Measurements from ENCODE around the gene HMGA1.
"Not testable (repeated sequence)": the region's sequence is repeated elsewhere in the genome, so short reads cannot be mapped to it uniquely, and the experiment has no call there.

HMGA1 gene

GRCh38 chr6:34260576-34261267, 24.0 kb downstream of the HMGA1 start:
- DNase-seq (ENCODE audit: low read depth in 2 of 2): no peak

DNA sequence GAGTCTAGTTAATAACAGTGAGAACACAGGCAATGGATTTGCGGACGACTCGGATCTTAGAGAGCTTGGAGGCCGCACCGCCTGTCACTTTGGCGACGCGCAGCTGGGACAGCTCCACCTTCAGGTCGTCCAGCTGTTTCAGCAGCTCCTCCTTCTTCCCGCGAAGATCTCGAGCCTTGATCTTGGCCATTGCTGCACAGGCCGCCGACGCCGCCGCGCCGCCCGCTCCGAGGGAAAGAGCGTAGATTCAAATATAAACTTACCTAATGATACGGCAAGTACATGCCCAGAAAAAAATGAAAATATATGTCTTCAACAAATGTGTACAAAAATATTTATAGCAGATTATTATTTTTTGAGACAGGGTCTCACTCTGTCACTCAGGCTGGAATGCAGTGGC, 26.8 kb downstream of the HMGA1 start:
- not testable (repeated sequence) for DNase-seq (ENCODE audit: low read depth in 2 of 2)

GRCh38 chr6:34267746-34268145, 31.1 kb downstream of the HMGA1 start:
- no peak for DNase-seq (ENCODE audit: low read depth in 2 of 2)

GRCh38 chr6:34269132-34269531, 32.5 kb downstream of the HMGA1 start:
- DNase-seq (ENCODE audit: low read depth in 2 of 2): not testable (repeated sequence)

DNA sequence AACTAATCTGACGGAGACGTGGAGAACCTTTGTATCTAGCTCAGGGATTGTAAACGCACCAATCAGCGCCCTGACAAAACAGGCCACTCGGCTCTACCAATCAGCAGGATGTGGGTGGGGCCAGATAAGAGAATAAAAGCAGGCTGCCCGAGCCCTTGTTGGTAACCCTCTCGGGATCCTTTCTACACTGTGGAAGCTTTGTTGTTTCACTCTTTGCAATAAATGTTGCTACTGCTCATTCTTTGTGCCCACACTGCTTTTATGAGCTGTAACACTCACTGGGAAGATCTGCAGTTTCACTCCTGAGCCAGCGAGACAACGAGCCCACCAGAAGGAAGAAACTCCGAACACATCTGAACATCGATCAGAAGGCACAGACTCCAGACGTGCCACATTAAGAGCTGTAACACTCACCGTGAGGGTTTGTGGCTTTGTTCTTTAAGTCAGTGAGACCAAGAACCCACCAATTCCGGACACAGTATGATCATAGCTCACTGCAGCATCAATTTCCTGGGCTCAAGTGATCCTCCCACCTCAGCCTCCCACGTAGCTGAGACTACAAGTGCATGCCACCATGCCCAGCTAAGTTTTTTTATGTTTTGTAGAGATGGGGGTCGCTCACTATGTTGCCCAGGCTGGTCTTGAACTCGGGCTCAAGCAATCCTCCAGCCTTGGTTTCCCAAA, 33.1 kb downstream of the HMGA1 start:
- DNase-seq (ENCODE audit: low read depth in 2 of 2): not testable (repeated sequence)

GRCh38 chr6:34272013-34272926, 35.6 kb downstream of the HMGA1 start:
- DNase-seq (ENCODE audit: low read depth in 2 of 2): no peak

DNA sequence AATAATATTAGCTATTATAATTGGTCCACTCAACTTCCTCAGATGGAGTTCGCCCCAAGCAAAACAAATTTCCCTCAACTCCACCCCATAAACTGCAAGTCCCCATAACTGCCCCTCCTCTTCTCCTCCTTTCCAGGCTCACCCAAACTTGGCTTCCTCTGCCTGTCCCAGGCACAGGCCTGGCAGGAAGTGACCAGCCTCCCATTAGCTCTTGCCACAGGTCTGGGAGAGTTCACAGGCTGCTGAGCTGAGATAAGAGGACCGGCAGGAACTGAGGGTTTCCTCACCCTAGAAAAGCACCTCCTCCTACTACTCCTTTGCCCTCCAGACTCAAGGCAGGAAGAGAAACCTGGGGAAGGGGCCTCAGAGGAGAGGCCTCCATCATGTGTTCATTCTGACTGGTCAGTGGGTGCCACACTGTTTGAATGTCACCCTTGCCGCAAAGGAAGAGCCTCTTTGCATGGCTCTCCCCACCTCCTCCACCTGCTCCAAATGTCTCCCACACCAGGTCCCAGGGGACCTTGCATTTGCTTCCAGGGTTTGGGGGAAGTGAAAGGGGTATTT, 36.7 kb downstream of the HMGA1 start:
- no peak for DNase-seq (ENCODE audit: low read depth in 2 of 2)

DNA sequence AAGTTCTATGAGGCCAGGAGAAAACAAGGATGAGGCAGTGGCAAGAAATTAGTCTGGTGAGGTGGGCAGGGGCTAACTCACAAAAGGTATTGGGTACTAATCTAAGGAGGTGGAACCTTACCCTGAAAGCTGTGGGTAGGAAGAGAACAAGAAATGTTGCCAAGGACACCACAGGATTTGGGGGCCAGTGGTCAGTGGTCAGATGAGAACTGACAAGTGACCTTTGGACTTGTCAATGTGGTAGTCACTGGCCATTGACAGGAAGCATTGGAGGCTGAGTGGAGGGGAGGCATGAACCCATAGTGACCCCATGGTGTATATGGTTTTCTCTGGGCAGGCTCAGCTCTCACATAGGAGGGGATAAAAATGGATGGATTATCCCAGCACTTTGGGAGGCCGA, 37.5 kb downstream of the HMGA1 start:
- no peak for DNase-seq (ENCODE audit: low read depth in 2 of 2)

GRCh38 chr6:34275128-34275804, 38.6 kb downstream of the HMGA1 start:
- DNase-seq (ENCODE audit: low read depth in 2 of 2): no peak

- no peak for DNase-seq (ENCODE audit: low read depth in 2 of 2)
Measured at GRCh38 chr6:34276191-34276590, 39.5 kb downstream of the HMGA1 start.

DNA sequence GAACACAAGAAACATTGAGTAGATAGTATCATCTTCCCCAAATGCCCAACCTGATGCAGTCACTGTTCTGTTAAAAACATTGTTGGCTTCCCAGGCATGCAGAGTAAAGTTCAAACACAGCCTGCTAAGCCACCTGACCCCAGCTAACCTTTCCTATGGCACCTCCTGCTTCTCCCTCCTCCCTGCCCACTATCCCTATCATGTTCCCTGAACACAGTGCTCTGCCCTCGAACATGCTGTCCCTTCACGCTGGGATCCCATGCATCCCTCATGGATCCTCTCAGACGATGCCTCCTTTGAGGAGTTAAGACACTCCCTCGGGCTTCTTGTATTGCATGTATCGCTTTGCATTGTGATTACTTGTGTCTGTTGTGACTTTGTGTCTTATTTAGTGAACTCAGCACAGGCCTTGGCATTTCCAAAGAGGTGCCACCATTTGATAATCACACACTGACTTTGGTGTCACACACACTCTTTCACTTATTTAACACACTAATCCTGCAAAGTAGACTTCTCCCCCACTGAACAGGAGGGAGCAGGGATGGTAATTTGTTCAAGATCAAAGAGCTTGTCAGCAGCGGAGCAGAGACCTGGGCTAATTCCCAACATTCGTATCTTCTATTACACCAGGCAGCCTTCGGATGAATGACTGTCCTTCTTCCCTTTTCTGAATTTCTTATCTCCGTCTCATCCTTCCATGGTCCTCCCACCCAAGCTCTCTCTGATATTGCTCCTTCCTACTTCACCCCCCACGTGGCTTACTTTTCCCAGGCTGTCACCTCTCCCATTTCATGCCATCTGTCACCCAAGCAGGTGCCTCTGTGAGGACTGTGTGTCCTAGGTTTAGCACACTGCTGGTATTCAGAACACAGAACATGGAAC, 40.4 kb downstream of the HMGA1 start:
- no peak for DNase-seq (ENCODE audit: low read depth in 2 of 2)

DNA sequence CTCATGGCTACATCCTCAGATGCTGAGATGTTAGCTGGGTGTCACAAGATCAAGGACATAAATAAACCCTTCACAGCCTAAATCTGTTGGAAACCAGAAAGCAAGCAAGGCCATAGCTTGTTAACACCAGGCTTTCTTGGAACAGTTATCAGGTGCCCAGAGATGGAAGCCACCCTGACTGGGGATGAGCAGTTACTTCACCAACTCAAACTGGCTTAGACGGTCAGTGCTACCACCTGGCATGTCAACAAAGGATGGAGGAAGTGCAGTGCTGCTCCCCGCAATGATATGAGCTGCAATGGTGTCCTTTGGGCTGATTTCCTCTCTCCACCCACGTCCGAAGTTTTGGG, 41.1 kb downstream of the HMGA1 start:
- DNase-seq (ENCODE audit: low read depth in 2 of 2): no peak

DNA sequence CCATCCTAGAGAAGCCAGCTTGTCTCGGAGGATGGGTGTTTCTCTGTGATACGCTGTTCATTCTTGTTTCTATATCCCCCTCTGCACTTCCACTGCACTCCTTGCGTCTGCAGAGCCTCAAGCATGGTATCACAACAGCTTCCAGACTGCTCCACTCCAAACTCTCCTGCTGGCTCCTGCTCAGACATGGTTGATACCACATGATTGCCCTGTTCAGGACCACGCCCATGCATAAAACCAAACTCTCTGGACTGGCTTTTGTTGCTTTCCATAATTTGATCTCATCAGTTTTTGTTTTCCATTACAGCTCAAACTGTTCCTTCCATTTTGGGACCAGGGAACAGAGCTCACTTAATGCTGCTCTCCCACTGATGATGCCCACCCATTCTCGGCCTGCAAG, 42.2 kb downstream of the HMGA1 start:
- no peak for DNase-seq (ENCODE audit: low read depth in 2 of 2)

- no peak for DNase-seq (ENCODE audit: low read depth in 2 of 2)
Measured at GRCh38 chr6:34280216-34280615, 43.5 kb downstream of the HMGA1 start.

GRCh38 chr6:34281702-34282334, 45.1 kb downstream of the HMGA1 start:
- DNase-seq (ENCODE audit: low read depth in 2 of 2): no peak

DNA sequence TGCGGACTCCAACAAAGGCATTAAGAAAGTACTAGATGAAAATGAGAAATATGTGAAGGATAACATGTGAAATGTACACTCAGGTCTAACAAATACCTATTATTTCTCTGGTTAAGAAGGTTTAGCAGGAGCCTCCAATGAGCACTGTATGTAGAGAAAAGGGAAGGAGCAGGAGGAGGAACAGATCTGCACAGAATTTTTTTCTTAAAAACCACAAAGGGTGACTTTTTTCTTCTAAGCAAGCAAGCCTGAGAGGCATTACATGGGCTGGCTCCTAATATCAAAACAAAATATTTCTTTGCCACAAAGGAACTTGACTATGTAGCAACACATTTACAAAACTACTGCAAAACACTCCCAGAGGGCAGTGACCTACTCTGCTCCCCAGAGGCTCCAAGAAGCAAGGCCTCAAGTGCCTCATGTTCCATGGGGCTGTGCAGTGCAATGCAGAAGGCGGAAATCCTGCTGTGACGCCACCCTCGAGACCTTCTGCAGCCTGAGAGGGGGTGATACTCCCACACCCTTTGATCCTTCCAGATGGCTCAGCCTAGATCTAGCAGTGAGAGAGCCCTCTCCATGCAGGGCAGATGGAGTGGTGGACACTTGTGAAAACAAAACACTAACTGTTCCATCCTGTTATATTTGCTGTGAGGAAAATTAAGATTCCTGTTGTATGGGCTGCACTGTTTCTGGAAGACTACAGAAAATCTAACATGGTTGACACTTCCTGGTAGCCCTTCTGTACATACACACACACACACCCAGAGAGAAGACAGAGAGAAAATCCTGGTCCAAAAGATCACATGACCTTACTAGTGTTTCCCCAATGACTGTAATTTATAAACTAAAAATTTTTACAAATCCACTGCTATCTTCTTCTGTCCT, 48.1 kb downstream of the HMGA1 start:
- DNase-seq (ENCODE audit: low read depth in 2 of 2): no peak

DNA sequence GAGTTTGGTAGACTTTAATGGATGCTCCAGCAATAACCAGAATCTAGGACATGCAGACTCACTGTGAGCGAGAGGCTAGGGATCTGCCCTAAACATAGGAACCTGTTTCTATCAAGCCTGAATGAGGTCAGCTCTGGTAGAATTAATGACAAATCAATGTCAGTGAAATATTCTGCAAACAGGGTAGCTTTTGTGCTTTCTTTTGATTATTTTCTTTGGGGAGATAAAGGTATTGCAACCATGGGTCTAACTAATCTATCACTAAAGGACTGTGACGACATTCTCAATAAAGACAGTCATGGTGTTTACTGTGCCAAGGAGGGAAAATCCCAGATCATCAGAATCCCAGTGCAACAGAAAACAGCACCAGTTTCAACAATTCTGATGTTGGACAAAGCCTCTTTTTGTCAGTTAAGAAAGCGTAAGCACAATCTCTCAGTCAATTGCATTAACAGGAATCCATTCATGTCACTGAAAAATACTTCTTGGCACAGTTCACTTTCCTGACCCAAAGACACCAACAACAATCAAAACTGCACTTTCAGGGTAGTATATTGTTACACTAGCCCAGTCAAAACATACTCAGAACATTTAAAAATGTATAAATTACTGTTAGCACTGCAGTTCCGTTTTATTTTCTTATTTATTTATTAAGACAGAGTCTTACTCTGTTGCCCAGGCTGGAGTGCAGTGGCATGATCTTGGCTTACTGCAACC, 48.9 kb downstream of the HMGA1 start:
- no peak for DNase-seq (ENCODE audit: low read depth in 2 of 2)

GRCh38 chr6:34288581-34288980, 51.9 kb downstream of the HMGA1 start:
- DNase-seq (ENCODE audit: low read depth in 2 of 2): no peak

DNA sequence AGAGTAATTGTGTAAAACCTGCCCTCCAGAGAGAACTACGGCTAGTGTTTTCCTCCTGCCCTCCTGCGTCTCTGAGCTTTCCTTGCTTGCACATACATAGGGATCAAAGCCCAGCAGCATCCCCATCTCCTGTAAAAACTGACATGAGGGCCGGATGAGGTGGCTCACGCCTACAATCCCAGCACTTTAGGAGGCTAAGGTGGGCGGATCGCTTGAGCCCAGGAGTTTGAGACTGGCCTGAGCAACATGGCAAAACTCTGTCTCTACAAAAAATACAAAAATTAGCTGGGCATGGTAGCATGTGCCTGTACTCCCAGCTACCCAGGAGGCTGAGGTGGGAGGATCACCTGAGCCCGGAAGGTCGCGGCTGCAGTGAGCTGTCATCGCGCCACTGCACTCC, 52.5 kb downstream of the HMGA1 start:
- DNase-seq (ENCODE audit: low read depth in 2 of 2): no peak
